ENCODE data around the gene RUNX2. TPM values are rescaled to one million over a fixed set of nuclear protein-coding genes. Genes with fewer than 3 reads are reported as not detected.

Gene RUNX2
- total and polyA plus RNA-seq, 4 donors = 0.09 to 1.5 (median 0.75) TPM

DNA sequence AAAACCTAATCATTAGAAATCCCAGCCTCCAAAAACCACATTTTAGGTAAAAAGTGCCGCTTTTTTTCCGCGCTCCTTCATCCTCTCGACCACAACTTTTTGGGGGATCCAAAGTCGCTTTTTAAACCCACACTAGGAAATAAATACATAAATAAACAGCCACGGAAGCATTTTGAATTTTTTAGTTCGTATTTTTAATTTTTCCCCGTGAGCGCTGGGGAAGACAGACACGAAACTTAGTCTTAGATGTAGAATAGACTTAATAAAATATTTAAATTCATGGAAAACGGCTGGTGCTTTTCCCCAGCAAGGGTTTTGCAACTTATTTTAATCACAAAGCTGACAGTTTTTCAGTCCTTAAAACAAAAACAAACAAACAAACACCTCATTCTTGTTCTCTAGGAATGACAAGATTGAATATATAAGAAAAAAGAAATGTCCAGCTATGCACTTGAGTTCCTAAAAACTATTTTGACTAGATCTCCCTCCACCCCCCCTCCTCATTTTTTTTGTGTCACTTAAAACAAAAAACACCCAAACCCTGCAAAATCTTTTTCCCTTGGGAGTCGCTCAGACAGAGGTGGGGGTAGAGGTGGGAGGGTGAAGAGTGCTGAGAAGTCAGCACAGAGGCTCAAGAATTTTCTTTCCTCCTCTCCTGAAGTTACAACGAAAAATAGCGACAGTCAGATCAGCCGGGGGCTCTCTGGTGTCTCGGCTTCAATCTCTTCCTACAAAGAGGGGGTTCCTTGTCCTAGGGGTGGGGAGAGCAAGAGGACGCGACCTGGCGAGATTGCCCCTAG lies 93.0 kb downstream of the RUNX2 start:
- H3K9ac ChIP-seq (ENCODE audit: low read depth in 1 of 2, low read length in 2 of 2) = peak overlapping the region in 1 of 2 donors; percentile 19
- DNase-seq (ENCODE audit: low spot score) = no peak
- H3K27me3 ChIP-seq (ENCODE audit: control insufficient read depth in 4 of 4, insufficient read depth in 4 of 4, low read length in 3 of 4) = peaks cover 0 to 18% (median 0%) of the 10 kb centered on the region in 4 donors
- peaks cover 25 to 38% (median 31%) of the 10 kb centered on the region in 4 donors for H3K4me1 ChIP-seq (ENCODE audit: control insufficient read depth in 4 of 4, insufficient read depth in 4 of 4, low read length in 3 of 4)
- no peak overlapping the region for H3K27ac ChIP-seq (ENCODE audit: low read depth in 1 of 2, low read length in 2 of 2)
- no peak for TF ChIP-seq YY1 (IDR thresholded peaks at IDR 0.05)
- TF ChIP-seq, protein P1, sequence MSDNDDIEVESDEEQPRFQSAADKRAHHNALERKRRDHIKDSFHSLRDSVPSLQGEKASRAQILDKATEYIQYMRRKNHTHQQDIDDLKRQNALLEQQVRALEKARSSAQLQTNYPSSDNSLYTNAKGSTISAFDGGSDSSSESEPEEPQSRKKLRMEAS (IDR thresholded peaks at IDR 0.05) = no peak
- TF ChIP-seq RAD21 (IDR thresholded peaks at IDR 0.05) = no peak
- TF ChIP-seq, protein P2, sequence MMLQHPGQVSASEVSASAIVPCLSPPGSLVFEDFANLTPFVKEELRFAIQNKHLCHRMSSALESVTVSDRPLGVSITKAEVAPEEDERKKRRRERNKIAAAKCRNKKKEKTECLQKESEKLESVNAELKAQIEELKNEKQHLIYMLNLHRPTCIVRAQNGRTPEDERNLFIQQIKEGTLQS (IDR thresholded peaks at IDR 0.05) = no peak
- TF ChIP-seq, protein P3, sequence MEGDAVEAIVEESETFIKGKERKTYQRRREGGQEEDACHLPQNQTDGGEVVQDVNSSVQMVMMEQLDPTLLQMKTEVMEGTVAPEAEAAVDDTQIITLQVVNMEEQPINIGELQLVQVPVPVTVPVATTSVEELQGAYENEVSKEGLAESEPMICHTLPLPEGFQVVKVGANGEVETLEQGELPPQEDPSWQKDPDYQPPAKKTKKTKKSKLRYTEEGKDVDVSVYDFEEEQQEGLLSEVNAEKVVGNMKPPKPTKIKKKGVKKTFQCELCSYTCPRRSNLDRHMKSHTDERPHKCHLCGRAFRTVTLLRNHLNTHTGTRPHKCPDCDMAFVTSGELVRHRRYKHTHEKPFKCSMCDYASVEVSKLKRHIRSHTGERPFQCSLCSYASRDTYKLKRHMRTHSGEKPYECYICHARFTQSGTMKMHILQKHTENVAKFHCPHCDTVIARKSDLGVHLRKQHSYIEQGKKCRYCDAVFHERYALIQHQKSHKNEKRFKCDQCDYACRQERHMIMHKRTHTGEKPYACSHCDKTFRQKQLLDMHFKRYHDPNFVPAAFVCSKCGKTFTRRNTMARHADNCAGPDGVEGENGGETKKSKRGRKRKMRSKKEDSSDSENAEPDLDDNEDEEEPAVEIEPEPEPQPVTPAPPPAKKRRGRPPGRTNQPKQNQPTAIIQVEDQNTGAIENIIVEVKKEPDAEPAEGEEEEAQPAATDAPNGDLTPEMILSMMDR (IDR thresholded peaks at IDR 0.05; ENCODE audit: low read depth, low read length, missing input control) = no peak
- TF ChIP-seq HNF4G (IDR thresholded peaks at IDR 0.05) = no peak
- no peak for TF ChIP-seq GABPA (IDR thresholded peaks at IDR 0.05 in 1 of 2, conservative IDR thresholded peaks at IDR 0.05 in 1 of 2)
- TF ChIP-seq, protein P4, sequence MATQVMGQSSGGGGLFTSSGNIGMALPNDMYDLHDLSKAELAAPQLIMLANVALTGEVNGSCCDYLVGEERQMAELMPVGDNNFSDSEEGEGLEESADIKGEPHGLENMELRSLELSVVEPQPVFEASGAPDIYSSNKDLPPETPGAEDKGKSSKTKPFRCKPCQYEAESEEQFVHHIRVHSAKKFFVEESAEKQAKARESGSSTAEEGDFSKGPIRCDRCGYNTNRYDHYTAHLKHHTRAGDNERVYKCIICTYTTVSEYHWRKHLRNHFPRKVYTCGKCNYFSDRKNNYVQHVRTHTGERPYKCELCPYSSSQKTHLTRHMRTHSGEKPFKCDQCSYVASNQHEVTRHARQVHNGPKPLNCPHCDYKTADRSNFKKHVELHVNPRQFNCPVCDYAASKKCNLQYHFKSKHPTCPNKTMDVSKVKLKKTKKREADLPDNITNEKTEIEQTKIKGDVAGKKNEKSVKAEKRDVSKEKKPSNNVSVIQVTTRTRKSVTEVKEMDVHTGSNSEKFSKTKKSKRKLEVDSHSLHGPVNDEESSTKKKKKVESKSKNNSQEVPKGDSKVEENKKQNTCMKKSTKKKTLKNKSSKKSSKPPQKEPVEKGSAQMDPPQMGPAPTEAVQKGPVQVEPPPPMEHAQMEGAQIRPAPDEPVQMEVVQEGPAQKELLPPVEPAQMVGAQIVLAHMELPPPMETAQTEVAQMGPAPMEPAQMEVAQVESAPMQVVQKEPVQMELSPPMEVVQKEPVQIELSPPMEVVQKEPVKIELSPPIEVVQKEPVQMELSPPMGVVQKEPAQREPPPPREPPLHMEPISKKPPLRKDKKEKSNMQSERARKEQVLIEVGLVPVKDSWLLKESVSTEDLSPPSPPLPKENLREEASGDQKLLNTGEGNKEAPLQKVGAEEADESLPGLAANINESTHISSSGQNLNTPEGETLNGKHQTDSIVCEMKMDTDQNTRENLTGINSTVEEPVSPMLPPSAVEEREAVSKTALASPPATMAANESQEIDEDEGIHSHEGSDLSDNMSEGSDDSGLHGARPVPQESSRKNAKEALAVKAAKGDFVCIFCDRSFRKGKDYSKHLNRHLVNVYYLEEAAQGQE (IDR thresholded peaks at IDR 0.05) = no peak
- no peak for TF ChIP-seq HNF4A (conservative IDR thresholded peaks at IDR 0.05)
- no peak for TF ChIP-seq FOXA2 (IDR thresholded peaks at IDR 0.05)
- TF ChIP-seq, protein P5, sequence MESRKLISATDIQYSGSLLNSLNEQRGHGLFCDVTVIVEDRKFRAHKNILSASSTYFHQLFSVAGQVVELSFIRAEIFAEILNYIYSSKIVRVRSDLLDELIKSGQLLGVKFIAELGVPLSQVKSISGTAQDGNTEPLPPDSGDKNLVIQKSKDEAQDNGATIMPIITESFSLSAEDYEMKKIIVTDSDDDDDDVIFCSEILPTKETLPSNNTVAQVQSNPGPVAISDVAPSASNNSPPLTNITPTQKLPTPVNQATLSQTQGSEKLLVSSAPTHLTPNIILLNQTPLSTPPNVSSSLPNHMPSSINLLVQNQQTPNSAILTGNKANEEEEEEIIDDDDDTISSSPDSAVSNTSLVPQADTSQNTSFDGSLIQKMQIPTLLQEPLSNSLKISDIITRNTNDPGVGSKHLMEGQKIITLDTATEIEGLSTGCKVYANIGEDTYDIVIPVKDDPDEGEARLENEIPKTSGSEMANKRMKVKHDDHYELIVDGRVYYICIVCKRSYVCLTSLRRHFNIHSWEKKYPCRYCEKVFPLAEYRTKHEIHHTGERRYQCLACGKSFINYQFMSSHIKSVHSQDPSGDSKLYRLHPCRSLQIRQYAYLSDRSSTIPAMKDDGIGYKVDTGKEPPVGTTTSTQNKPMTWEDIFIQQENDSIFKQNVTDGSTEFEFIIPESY (IDR thresholded peaks at IDR 0.05) = no peak
- TF ChIP-seq SP1 (IDR thresholded peaks at IDR 0.05) = no peak
- TF ChIP-seq JUND (IDR thresholded peaks at IDR 0.05) = no peak
- H3K36me3 ChIP-seq (ENCODE audit: control insufficient read depth in 4 of 4, insufficient read depth in 3 of 4, low read depth in 1 of 4, low read length in 3 of 4) = no peaks in the 10 kb centered on the region
- peak overlapping the region in 2 of 3 donors; percentile 25 to 58 for H3K4me3 ChIP-seq (ENCODE audit: low read depth in 1 of 3, low read length in 3 of 3)
- H3K9me3 ChIP-seq (ENCODE audit: control insufficient read depth in 4 of 4, low read length in 3 of 4) = no peaks in the 10 kb centered on the region
- WGBS = 11% methylated on average over 19 of the region's 19 CpGs

All from liver (tissue), 9 donors.